CD14-positive monocyte (primary cell): Measurements from ENCODE around the gene SLCO3A1. TPM values are rescaled to one million over a fixed set of nuclear protein-coding genes. Genes with fewer than 3 reads are reported as not detected.

Source experiments
- DNase-seq, 3 donors: peaks; one replicate each; pipeline ENCODE4 v3.0.0-alpha.2; 2011 to 2022
- H2AFZ ChIP-seq: 2 replicates; pipeline ENCODE4 v1.6.0; 2012; ENCODE audit warnings: mild to moderate bottlenecking, low read depth, low read length, inconsistent platforms; ENCODE audit not compliant: insufficient read depth, poor library complexity, severe bottlenecking
- H3K27ac ChIP-seq, 2 donors: 1 replicate in 1 of 2; 2 replicates in 1 of 2; pipeline ENCODE4 v1.5.1; 2012 to 2013; ENCODE audit warnings: low read length in 2 of 2, control low read depth in 1 of 2, inconsistent platforms in 1 of 2, low read depth in 1 of 2, mild to moderate bottlenecking in 1 of 2
- H3K27me3 ChIP-seq, 2 donors: one replicate each; pipeline versions ENCODE4 v1.6.0 to v1.6.1; 2011 to 2013; ENCODE audit warnings: low read length in 2 of 2; ENCODE audit not compliant: control insufficient read depth in 2 of 2, insufficient read depth in 2 of 2
- H3K36me3 ChIP-seq, 2 donors: replicated peaks in 1 of 2; 1 replicate in 1 of 2; 2 replicates in 1 of 2; pipeline versions ENCODE4 v1.5.1 to v1.6.1; 2012 to 2013; ENCODE audit warnings: low read length in 2 of 2, control low read depth in 1 of 2, inconsistent platforms in 1 of 2, mild to moderate bottlenecking in 1 of 2; ENCODE audit not compliant: insufficient read depth in 2 of 2, control insufficient read depth in 1 of 2
- H3K4me1 ChIP-seq, 2 donors: 1 replicate in 1 of 2; 2 replicates in 1 of 2; pipeline versions ENCODE4 v1.5.1 to v1.6.1; 2012 to 2013; ENCODE audit warnings: low read length in 2 of 2, control low read depth in 1 of 2, inconsistent platforms in 1 of 2, mild to moderate bottlenecking in 1 of 2, moderate library complexity in 1 of 2; ENCODE audit not compliant: insufficient read depth in 2 of 2, control insufficient read depth in 1 of 2
- H3K4me2 ChIP-seq: replicated peaks from 2 replicates; pipeline ENCODE3; 2012; ENCODE audit warnings: low read length, moderate library complexity, mild to moderate bottlenecking; ENCODE audit not compliant: poor library complexity, severe bottlenecking; ENCODE audit errors: extremely low read depth
- H3K4me3 ChIP-seq, 3 experiments: fragments of 200-600 bp in 1 of 3; sonication (generic) in 1 of 3; replicated peaks in 1 of 3; 1 replicate in 2 of 3; 2 replicates in 1 of 3; pipeline ENCODE4 v1.5.1; 2011 to 2013; ENCODE audit warnings: low read length in 3 of 3, mild to moderate bottlenecking in 3 of 3, control low read depth in 2 of 3, low read depth in 2 of 3, inconsistent platforms in 1 of 3, moderate library complexity in 1 of 3
- H3K79me2 ChIP-seq: 2 replicates; pipeline ENCODE4 v1.6.0; 2012; ENCODE audit warnings: mild to moderate bottlenecking, control low read depth, inconsistent platforms, low read length, moderate library complexity; ENCODE audit not compliant: insufficient read depth
- H3K9ac ChIP-seq: 2 replicates; pipeline ENCODE4 v1.6.0; 2017; ENCODE audit warnings: low read length, mild to moderate bottlenecking; ENCODE audit not compliant: insufficient read depth, poor library complexity, severe bottlenecking
- H3K9me3 ChIP-seq, 2 donors: replicated peaks in 1 of 2; 1 replicate in 1 of 2; 2 replicates in 1 of 2; pipeline versions ENCODE4 v1.5.1 to v1.6.1; 2012 to 2013; ENCODE audit warnings: low read length in 2 of 2, control low read depth in 1 of 2; ENCODE audit not compliant: control insufficient read depth in 1 of 2, insufficient read depth in 1 of 2
- H4K20me1 ChIP-seq: 2 replicates; pipeline ENCODE4 v1.6.0; 2012; ENCODE audit warnings: mild to moderate bottlenecking, low read length, control low read depth, moderate library complexity; ENCODE audit not compliant: insufficient read depth
- H3K27ac Mint-ChIP-seq, 7 donors: one replicate each; pipeline ENCODE4 v1.8.0; 2020; ENCODE audit warnings: mild to moderate bottlenecking in 7 of 7, mixed read lengths in 7 of 7, moderate library complexity in 6 of 7, inconsistent platforms in 2 of 7
- H3K27me3 Mint-ChIP-seq, 3 donors: one replicate each; pipeline ENCODE4 v1.8.0; 2021 to 2022; ENCODE audit warnings: low read depth in 3 of 3, mild to moderate bottlenecking in 3 of 3, mixed read lengths in 3 of 3, moderate library complexity in 3 of 3, inconsistent platforms in 1 of 3
- H3K36me3 Mint-ChIP-seq, 2 donors: one replicate each; pipeline ENCODE4 v1.8.0; 2020; ENCODE audit warnings: mixed read lengths in 2 of 2, inconsistent platforms in 1 of 2, mild to moderate bottlenecking in 1 of 2
- H3K4me1 Mint-ChIP-seq: one replicate; pipeline ENCODE4 v1.8.0; 2020; ENCODE audit warnings: mild to moderate bottlenecking, mixed read lengths
- H3K4me3 Mint-ChIP-seq, 2 donors: one replicate each; pipeline ENCODE4 v1.8.0; 2020; ENCODE audit warnings: mild to moderate bottlenecking in 2 of 2, mixed read lengths in 2 of 2, moderate library complexity in 1 of 2
- H3K9me3 Mint-ChIP-seq, 7 donors: one replicate each; pipeline ENCODE4 v1.8.0; 2020 to 2022; ENCODE audit warnings: mixed read lengths in 7 of 7, mild to moderate bottlenecking in 6 of 7, moderate library complexity in 6 of 7, inconsistent platforms in 2 of 7
- CTCF ChIP-seq: fragments of 200-600 bp; IDR thresholded peaks from one replicate; pipeline ENCODE4 v1.8.0; 2022; ENCODE audit warnings: antibody characterized with exemption, mild to moderate bottlenecking
- WGBS: methylation state at CpG from one replicate; pipeline ENCODE4 v1.1.5; 2013; ENCODE audit warnings: missing lambda C conversion rate; ENCODE audit not compliant: insufficient coverage; 5-methylcytosine and 5-hydroxymethylcytosine counted together
- intact Hi-C, 2 donors: fragments of 100-400 bp; cut with micrococcal nuclease; formaldehyde crosslinking; loops; one replicate each; pipeline versions ENCODE4 v1.15.0 to v1.15.1; 2023
- polyA plus RNA-seq, 3 donors: library from polyadenylated mRNA; depleted of rRNA in 1 of 3; unstranded in 2 of 3; stranded (reverse) in 1 of 3; fragments of 300-500 nt in 2 of 3; fragments of >200 nt in 1 of 3; fragmentation: Illumina TruSeq in 2 of 3; gene quantifications; 1 replicate in 2 of 3; 2 replicates in 1 of 3; pipeline ENCODE4 v1.2.3, GENCODE V29; 2012 to 2021

Gene SLCO3A1
- polyA plus RNA-seq, 3 donors, result 53.7 to 76.2 (median 62.8) TPM

- Mint-ChIP-seq H3K27me3 (no peaks in the 10 kb centered on the region), H3K27ac (peak overlapping the region in 1 of 7 donors; percentile 88), H3K36me3 (peaks cover 27 to 53% of the 10 kb centered on the region in 2 donors), H3K4me3 (no peak overlapping the region), H3K4me1 (peaks cover 51% of the 10 kb centered on the region), H3K9me3 (peaks cover 0 to 3% (median 0%) of the 10 kb centered on the region in 7 donors)
- peaks cover 4 to 37% of the 10 kb centered on the region in 2 donors for H3K36me3 ChIP-seq
- H4K20me1 ChIP-seq, result peaks cover 94% of the 10 kb centered on the region
- no peak overlapping the region for H3K27ac ChIP-seq
- DNase-seq, result peak in 1 of 3 donors; percentile 21
- H3K27me3 ChIP-seq, result no peaks in the 10 kb centered on the region
- TF ChIP-seq CTCF, result no peak
- no peak overlapping the region for H3K4me2 ChIP-seq
- 33% methylated on average over 3 of the region's 3 CpGs for WGBS
- H2AFZ ChIP-seq, result no peak overlapping the region
- peaks cover 26 to 32% of the 10 kb centered on the region in 2 donors for H3K4me1 ChIP-seq
- peaks cover 99% of the 10 kb centered on the region for H3K79me2 ChIP-seq
- H3K9me3 ChIP-seq, result no peaks in the 10 kb centered on the region
- H3K4me3 ChIP-seq, result no peak overlapping the region
- intact Hi-C loops, result no loop called here
- H3K9ac ChIP-seq, result no peak overlapping the region
Measured at GRCh38 chr15:91874171-91874570, 20.7 kb downstream of the SLCO3A1 start.

DNA sequence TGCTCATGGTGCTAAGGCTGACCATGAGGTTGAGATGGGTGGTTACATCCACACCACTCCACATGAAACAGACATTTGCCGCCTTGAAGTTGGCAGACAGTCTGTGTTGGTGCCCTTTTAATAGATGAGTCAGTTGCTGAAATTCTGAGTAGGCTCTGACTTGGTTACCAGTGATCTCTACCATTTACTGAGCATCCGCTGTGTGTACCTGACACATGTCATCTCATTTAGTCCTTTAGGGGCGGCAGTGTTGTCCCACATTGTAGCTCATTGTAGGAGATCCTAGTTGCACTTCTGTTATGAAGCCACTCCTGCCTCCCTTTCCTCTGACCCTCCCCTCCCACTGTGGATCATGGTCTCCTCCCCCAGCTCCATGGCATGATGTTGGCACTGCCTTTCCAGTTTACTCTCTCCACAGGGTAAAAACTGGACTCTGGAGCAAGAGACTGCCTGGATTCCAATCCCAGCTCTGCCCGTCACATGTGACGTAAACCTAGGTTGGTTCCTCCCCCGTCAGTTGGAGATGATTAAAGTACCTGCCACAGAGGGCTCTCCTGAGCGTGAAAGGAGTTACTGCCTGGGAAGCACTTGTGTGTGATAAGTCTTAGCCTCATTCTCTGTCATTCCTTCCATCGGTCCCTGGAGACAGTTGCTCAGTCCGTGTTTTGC, 21.6 kb downstream of the SLCO3A1 start:
- Mint-ChIP-seq H3K4me3 (no peak overlapping the region), H3K27ac (peak overlapping the region in 4 of 7 donors; percentile 15 to 68 (median 56)), H3K27me3 (no peaks in the 10 kb centered on the region), H3K36me3 (peaks cover 29 to 60% of the 10 kb centered on the region in 2 donors), H3K9me3 (peaks cover 0 to 3% (median 0%) of the 10 kb centered on the region in 7 donors), H3K4me1 (peaks cover 48% of the 10 kb centered on the region)
- H3K36me3 ChIP-seq, result peaks cover 4 to 37% of the 10 kb centered on the region in 2 donors
- H3K27ac ChIP-seq, result peak overlapping the region in 1 of 2 donors; percentile 46
- no peak for DNase-seq
- H3K9me3 ChIP-seq, result no peaks in the 10 kb centered on the region
- no peak for TF ChIP-seq CTCF
- H3K79me2 ChIP-seq, result peaks cover 99% of the 10 kb centered on the region
- WGBS, result 97% methylated on average over 7 of the region's 9 CpGs
- peaks cover 20 to 26% of the 10 kb centered on the region in 2 donors for H3K4me1 ChIP-seq
- no peak overlapping the region for H3K4me2 ChIP-seq
- no peaks in the 10 kb centered on the region for H3K27me3 ChIP-seq
- H3K4me3 ChIP-seq, result no peak overlapping the region
- peaks cover 94% of the 10 kb centered on the region for H4K20me1 ChIP-seq
- no peak overlapping the region for H2AFZ ChIP-seq
- no peak overlapping the region for H3K9ac ChIP-seq
- intact Hi-C loops, result no loop called here
